Nephron progenitor cell (in vitro differentiated cells): ENCODE measurements around the gene ECE1.

Experiments
- DNase-seq: peaks from one replicate; pipeline ENCODE4 v3.0.0; 2021
- H3K27ac Mint-ChIP-seq: 2 replicates; pipeline ENCODE4 v1.8.0; 2021; ENCODE audit warnings: mild to moderate bottlenecking, moderate library complexity, mixed read lengths
- H3K27me3 Mint-ChIP-seq: 2 replicates; pipeline ENCODE4 v1.8.0; 2021; ENCODE audit warnings: mild to moderate bottlenecking, low read depth, mixed read lengths; ENCODE audit not compliant: poor library complexity
- H3K36me3 Mint-ChIP-seq: 2 replicates; pipeline ENCODE4 v1.8.0; 2021; ENCODE audit warnings: low read depth, mixed read lengths
- H3K4me1 Mint-ChIP-seq: 2 replicates; pipeline ENCODE4 v1.8.0; 2021; ENCODE audit warnings: mixed read lengths
- H3K4me3 Mint-ChIP-seq: 2 replicates; pipeline ENCODE4 v1.8.0; 2021; ENCODE audit warnings: mild to moderate bottlenecking, moderate library complexity, mixed read lengths
- H3K9me3 Mint-ChIP-seq: 2 replicates; pipeline ENCODE4 v1.8.0; 2021; ENCODE audit warnings: mild to moderate bottlenecking, moderate library complexity, mixed read lengths
- TF ChIP-seq, protein P1 (sequence below): fragments of 200-600 bp; sonication (generic); IDR thresholded peaks from 2 replicates; pipeline ENCODE4 v1.5.0; 2021; ENCODE audit warnings: antibody characterized with exemption

Gene ECE1

DNA sequence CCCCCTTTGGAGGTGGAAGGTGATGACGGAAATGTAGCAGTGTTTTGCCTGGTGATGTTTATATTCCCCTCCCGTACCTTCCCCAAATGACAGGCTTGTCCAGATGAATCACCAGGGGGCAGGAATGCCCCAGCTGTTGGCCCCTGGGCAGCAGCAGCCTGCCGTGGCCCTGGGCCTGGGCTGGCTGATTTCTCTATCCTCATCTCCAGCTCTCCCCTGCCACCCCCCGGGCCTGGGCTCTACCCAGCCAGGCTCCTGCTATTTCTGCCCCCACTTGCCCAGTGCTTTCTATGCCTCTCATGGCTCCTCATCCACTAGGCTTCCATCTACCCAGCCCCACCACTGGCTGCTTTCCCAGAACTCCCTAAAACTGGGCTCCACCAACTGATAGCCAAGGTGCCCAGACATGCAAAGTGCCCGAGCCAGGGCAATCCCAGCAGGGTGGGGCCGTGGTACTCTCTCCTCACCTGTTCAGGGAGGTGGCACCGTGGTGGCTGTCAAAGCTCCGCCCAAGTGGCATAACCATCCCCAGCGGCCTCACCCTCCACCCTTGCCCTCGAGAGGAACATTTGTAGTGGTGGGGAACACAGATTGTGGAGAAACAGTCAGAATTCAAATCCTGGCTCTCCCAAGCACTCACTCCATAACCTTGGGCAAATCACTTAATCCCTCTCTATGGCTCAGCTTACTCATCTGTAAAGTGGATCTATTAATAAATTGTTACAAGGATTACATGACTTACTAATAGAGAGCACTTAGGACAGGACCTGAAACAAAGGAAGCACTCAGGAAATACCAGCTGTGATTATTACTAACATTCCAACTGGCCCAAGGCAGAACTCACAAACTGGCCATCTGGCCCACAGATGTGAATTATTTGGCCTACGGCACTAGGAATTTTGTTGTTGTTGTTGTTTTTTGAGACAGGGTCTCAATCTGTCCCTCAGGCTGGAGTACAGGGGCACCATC lies 12.8 kb upstream of the ECE1 start:
- DNase-seq = no peak
- no peaks in the 10 kb centered on the region for H3K9me3 Mint-ChIP-seq
- no peak overlapping the region for H3K4me3 Mint-ChIP-seq
- H3K4me1 Mint-ChIP-seq = peaks cover 50% of the 10 kb centered on the region
- peaks cover 4% of the 10 kb centered on the region for H3K27me3 Mint-ChIP-seq
- no peaks in the 10 kb centered on the region for H3K36me3 Mint-ChIP-seq
- TF ChIP-seq, protein P1, sequence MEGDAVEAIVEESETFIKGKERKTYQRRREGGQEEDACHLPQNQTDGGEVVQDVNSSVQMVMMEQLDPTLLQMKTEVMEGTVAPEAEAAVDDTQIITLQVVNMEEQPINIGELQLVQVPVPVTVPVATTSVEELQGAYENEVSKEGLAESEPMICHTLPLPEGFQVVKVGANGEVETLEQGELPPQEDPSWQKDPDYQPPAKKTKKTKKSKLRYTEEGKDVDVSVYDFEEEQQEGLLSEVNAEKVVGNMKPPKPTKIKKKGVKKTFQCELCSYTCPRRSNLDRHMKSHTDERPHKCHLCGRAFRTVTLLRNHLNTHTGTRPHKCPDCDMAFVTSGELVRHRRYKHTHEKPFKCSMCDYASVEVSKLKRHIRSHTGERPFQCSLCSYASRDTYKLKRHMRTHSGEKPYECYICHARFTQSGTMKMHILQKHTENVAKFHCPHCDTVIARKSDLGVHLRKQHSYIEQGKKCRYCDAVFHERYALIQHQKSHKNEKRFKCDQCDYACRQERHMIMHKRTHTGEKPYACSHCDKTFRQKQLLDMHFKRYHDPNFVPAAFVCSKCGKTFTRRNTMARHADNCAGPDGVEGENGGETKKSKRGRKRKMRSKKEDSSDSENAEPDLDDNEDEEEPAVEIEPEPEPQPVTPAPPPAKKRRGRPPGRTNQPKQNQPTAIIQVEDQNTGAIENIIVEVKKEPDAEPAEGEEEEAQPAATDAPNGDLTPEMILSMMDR = no peak
- no peak overlapping the region for H3K27ac Mint-ChIP-seq

- H3K4me1 Mint-ChIP-seq = peaks cover 41% of the 10 kb centered on the region
- no peaks in the 10 kb centered on the region for H3K9me3 Mint-ChIP-seq
- no peak overlapping the region for H3K27ac Mint-ChIP-seq
- no peak overlapping the region for H3K4me3 Mint-ChIP-seq
- TF ChIP-seq, protein P1 = no peak
- DNase-seq = no peak
- peaks cover 4% of the 10 kb centered on the region for H3K27me3 Mint-ChIP-seq
- H3K36me3 Mint-ChIP-seq = no peaks in the 10 kb centered on the region
Observed at GRCh38 chr1:21301794-21302440, 11.7 kb upstream of the ECE1 start.

DNA sequence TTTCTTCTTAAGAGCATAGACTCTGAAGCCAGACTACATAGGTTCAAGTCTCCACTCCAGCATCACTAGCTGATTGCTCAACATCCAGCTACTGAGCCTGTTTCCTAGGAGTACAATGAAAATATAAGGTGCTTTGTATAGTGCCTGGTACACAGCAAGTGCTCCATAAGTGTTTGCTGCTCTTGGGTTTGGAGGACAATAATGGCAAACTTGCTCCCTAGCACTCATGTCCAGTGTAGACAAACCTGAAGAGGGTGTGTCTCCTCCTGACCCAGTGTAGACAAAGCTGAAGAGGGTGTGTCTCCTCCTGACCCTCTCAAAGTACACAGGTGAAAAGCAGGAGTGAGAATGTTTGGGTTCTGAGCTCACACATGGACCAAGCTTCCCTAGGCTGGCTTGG lies 10.5 kb upstream of the ECE1 start:
- H3K36me3 Mint-ChIP-seq = no peaks in the 10 kb centered on the region
- H3K27me3 Mint-ChIP-seq = peaks cover 4% of the 10 kb centered on the region
- H3K4me3 Mint-ChIP-seq = no peak overlapping the region
- no peak overlapping the region for H3K27ac Mint-ChIP-seq
- H3K9me3 Mint-ChIP-seq = no peaks in the 10 kb centered on the region
- no peak for DNase-seq
- peaks cover 36% of the 10 kb centered on the region for H3K4me1 Mint-ChIP-seq
- TF ChIP-seq, protein P1 = no peak

DNA sequence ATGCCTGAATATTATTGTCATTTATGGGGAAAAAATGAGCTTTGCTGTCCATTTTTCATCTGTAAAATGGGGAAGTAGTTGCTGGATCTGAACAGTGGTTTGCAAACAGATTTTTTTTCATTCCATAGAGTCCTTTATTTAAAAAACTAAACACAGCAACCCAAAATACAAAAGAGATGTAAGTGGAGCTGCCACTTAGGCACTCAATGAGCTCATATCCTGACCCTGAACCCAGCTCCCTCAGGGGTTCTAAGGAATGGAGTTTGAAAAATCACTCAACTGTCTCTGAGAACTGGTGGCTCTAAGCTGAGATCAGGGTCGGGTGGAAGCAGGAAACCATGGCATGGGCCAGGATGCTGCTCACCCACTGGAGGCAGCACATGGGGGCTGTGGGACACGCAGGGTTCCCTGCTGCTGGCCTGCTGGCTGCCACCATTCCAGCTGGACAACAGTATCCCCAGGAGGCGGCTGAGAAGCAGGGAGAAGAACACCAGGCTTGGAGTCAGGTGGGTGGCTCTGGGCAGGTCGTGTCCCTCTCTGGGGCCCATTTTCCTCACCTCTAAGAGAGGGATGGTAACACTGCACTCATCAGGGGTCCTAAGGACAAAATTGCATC lies 9.6 kb upstream of the ECE1 start:
- no peak overlapping the region for H3K27ac Mint-ChIP-seq
- H3K36me3 Mint-ChIP-seq = no peaks in the 10 kb centered on the region
- no peak overlapping the region for H3K4me3 Mint-ChIP-seq

GRCh38 chr1:21298981-21299391 lies 8.7 kb upstream of the ECE1 start:
- H3K36me3 Mint-ChIP-seq = no peaks in the 10 kb centered on the region
- no peak overlapping the region for H3K27ac Mint-ChIP-seq
- no peak for DNase-seq
- no peak overlapping the region for H3K4me3 Mint-ChIP-seq
- TF ChIP-seq, protein P1 = no peak
- H3K4me1 Mint-ChIP-seq = peaks cover 30% of the 10 kb centered on the region
- peaks cover 7% of the 10 kb centered on the region for H3K27me3 Mint-ChIP-seq
- no peaks in the 10 kb centered on the region for H3K9me3 Mint-ChIP-seq

More for the DNA sequence above, 9.6 kb upstream of the ECE1 start:
- Mint-ChIP-seq H3K4me1 (peaks cover 28% of the 10 kb centered on the region), H3K9me3 (no peaks in the 10 kb centered on the region), H3K27me3 (peaks cover 4% of the 10 kb centered on the region)
- no peak for DNase-seq
- TF ChIP-seq, protein P1 = no peak
